Middle frontal gyrus (tissue), 1 donor: Measurements from ENCODE around the gene ATXN1.

Experiments used
- DNase-seq: peaks from one replicate; pipeline ENCODE4 v3.0.0-alpha.2; 2015; ENCODE audit warnings: low spot score; ENCODE audit errors: extremely low spot score

Gene ATXN1

DNA sequence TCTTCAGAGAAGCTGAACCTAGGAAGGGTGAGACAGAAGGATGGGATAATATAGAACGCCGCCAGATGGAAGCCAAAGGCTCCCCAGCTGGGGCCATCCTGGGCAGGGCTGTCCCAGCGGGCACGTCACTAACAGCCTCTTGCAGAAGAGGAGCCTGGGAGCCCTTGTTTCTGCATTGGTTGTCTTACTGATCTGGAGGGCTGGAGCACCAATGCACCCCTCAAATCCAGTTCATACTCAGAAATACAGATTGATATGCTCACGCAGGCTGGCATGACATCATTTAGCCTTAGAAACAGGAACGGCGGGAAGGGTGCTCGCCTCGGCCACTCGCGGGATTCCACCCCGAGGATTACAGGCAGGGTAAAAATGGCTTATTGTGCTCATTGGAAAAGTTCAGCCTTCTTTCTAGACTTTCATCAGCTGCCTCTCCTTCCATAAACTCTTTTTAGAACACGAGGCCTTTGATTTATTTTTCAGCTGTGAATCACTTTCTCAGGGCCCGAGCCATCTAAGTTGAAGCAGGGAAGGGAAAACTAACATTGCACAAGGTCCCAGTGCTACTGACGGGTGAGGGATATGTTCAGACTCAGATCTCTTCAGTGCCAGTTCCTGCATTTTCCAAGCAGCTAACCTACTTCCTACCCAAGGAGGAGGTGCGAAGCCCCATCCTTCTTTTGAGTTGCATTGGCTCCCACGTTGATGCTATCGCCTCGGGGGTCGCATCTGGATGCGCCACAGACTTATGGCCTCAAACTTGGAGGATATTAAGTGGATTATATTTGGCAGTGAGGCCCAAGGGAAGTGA, 440.5 kb downstream of the ATXN1 start:
- no peak for DNase-seq

- peak; percentile 79 for DNase-seq
Observed at GRCh38 chr6:16319813-16320532, 441.3 kb downstream of the ATXN1 start.

- DNase-seq = no peak
Observed at GRCh38 chr6:16318953-16319720, 442.1 kb downstream of the ATXN1 start.

DNA sequence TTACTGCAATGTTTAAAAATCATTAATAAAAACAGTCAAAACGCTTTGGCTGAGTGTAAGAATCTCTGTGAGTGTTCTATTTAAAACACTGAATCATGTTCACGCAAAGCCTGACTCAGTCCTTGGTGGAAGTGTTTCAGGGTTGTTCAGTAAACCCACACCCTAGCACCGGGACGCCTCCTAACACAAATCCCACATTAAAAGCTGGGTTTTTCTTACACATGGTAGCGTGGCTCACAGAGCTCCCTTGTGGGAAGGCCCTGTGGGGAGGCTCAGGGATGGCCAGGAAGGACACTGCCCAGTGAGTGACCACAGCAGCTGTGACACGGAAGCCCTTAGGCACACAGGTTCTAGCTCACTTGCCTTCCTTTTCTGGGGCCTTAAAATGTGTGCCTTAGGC, 442.7 kb downstream of the ATXN1 start:
- peak; percentile 45 for DNase-seq

DNA sequence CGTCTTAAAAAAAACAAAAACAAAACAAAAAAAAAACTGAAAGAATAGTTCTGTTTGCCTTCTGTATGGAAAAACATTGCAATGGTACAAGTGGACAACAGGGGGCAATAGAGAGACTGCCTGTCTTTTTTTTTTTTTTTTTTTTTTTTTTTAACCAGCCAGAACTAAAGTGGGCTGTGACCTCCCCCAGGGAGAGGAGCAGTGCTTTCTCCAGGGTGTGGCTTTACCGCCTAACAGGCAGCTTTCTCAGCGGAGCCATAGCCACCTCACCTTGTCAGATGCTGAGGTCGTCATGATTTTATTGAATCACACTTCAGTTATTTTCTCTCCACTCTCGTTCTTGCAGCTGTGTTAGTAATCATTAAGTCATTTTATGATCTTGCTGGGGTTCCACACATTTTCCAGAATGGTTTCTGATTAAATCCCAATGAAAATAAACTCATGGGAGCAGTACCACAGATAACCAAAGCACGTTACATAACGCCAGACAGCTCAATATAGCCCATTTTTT, 444.5 kb downstream of the ATXN1 start:
- no peak for DNase-seq

DNA sequence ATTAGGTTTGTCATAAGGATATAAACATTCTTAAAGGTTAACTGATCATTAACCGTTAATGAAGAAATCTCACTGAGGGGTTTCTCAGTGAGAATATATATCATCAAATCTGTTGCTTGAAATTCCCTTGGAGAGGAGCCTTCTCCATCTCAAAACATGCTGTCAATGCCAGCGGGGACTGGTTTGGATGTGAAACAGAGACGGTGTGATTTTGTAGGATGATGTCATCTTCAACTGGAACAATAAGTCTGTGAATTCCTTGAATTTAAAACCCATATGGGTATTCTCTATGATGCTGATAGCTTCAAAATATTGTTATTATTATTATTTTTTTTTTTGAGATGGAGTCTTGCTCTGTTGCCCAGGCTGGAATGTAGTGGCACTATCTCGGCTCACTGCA, 447.0 kb downstream of the ATXN1 start:
- no peak for DNase-seq

DNA sequence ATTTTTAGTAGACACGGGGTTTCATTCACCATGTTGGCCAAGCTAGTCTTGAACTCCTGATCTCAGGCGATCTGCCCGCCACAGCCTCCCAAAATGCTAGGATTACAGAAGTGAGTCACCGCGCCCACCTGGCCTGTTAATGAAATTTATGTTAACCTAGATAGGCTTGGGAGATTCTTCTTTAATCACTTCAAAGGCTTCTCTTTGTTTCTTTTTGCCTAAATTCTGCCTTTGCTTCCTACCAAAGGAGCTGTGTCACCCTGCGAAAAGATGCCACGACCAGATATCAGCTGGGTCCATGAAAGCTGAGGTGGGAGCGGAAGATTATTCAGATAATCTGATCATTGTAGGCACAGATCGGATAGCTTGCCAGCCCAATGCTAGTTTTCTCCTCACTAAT, 447.5 kb downstream of the ATXN1 start:
- no peak for DNase-seq

DNA sequence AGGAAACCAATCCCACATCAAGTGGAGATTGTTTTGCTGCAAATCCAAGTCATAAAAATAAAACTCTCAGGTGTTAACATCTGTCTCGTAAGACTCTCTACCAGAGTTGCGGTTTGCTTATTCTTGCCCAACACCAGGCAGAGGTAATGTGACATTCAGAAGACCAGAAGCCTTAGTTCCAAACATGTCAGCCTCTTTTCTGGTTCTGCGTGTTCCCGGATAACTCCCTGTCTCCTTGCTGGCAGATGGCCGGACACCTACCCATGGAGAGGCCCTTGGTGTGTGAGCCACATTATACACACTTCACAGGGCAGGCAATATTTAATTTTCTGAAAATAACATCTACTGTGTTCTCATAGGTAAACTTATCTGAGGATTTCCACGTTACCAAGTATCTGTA, 449.5 kb downstream of the ATXN1 start:
- no peak for DNase-seq

GRCh38 chr6:16306334-16306733, 454.9 kb downstream of the ATXN1 start:
- no peak for DNase-seq

DNA sequence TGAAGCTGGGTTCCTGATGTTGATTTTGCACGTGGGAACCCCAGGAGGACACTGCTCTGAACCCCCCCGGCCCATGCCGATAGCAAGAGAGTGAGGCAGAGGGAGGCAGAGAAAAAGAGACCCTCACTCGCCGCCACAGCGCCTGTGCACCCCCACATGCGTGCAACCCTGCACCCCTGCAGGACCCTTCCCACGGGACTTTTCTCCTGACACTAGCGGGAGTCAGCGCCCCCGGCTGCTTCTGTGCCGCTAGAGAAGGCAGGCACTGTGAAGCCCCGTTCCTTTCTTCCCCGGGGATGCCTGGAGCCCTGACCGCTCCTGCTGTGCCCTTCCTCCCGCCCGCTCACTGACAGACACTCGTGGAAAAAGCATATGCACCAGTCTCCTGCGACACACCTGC, 455.5 kb downstream of the ATXN1 start:
- no peak for DNase-seq

- no peak for DNase-seq
Observed at GRCh38 chr6:16305246-16305725, 456.0 kb downstream of the ATXN1 start.

GRCh38 chr6:16302721-16303552, 458.3 kb downstream of the ATXN1 start:
- no peak for DNase-seq

- no peak for DNase-seq
Observed at GRCh38 chr6:16301511-16301910, 459.7 kb downstream of the ATXN1 start.

GRCh38 chr6:16299861-16300260, 461.4 kb downstream of the ATXN1 start:
- DNase-seq = no peak

DNA sequence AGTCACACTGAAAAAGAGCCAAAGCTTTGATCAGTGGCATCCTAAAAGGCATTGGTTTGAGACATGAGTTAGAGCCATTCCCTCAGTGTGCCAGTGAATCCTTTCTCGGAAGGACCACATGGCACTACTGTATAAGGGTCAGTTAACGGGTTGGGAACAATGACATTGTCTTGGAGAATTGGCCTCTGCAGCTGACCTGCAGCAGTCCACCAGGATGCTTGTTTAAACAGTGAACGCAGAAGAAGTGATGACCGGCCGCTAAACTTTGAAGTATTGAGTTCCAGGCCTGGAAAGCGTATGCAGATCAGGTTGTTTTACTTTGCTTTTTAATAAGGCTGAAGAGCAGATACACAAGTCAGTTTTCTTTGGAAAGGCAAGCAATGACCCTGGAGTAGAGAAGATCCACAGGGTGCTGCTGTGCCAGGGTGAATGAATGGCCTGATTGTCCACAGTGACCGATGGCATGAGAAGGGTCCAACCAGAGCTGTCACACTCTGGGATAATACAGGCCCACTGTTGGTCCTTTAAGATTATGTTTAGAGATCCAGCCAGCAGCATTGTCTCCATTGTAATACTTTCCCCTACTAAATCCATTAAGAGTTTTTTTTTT, 465.1 kb downstream of the ATXN1 start:
- no peak for DNase-seq

DNA sequence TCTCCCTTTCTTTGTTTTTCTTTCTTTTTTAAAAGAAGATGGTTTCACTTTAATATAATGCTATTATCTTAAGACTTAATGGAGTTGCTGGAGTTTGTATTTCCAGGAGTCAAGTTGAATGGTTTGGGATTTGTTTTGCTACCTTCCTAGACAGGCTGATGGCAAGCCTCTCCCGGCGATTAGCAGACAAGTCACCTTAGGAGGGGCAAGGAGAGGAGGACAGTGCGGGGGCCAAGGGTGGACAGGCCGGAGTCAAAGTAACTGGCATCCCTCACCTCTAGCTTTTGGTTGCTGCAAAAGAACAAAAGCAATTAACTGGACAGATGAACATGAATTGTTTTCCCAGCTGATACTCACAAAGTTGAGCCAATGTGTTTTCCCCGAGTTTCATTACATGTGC, 465.8 kb downstream of the ATXN1 start:
- no peak for DNase-seq

DNA sequence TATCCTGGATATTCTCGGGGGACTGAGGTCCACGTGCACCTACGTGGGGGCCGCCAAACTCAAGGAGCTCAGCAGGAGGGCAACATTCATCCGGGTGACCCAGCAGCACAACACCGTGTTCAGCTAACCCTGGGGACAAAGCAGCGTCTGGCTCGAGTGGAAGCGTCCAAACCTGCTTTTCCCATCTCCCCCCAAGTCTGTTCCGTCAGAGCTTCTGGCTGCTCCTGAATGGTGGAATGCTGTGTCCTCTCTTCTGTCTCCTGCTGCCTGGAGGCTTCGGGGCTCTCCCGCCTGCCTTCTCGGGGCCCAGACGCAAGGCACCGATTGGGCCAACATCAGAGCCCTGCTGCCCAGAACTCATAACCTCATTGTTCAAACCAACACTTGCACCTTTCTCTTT, 466.2 kb downstream of the ATXN1 start:
- DNase-seq = no peak

DNA sequence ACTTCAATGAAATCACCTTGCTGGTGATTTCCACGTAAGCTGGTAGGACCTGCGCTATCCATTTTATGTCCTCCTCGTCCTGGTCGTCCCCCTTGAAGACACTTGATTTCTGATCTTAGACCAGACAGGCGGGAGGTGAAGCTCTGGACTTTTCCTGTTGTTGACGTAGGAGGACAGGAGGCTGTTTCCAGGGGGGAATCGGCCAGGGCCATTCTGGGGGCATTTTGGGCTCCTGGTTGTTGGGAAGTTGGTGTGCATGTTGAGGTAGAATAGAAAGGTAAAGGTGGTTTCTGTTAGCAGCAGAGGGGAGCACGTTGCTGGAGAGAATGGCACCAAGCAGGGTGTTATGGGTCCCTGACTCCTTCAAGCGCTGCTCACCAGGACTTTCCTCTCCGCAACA, 466.9 kb downstream of the ATXN1 start:
- DNase-seq = no peak

DNA sequence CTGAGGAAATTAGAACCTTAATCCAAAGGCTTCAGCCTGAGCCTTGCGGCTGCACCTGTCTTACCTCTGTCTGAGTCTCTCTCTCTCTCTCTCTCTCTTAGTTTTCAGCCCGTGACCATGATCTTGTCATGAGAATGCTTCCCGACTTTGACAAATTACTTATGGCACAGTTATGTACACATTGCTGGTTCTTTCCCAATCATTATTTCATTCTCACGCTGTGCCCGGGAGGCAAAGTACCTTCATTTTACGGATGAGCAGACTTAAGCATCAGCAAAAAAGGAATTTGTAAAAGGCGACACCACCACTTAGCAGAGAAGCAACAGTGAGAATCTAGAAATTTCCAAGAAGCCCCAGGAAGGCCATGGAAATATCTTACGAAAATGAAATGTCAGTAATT, 468.3 kb downstream of the ATXN1 start:
- no peak for DNase-seq

DNA sequence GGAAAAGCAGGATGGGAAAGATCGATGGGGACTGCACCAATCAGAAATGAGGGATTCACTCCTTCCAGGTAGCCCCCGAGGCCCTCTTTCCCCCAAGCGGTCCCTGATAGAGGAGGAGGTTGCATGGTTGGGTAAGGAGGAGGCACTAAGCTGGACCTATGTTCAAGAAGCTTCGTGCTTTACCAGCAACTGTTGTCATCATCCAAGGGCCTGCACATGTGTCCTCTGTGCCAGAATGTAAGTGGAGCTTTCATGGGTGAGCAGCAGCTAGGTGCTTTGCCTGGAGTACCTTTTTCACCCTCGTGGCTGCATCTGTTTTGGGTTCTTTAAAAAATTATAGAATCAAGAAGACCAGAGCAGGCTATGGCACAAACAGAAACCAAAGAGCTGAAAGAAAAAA, 468.8 kb downstream of the ATXN1 start:
- DNase-seq = no peak
